ENCODE data around the gene RASL11A. TPM values are rescaled to one million over a fixed set of nuclear protein-coding genes. Genes with fewer than 3 reads are reported as not detected.
"Not testable (repeated sequence)": the region's sequence is repeated elsewhere in the genome, so short reads cannot be mapped to it uniquely, and the experiment has no call there.

The RASL11A gene
- total RNA-seq, 1 donor from 2014 or later: 1.8 TPM

- DNase-seq (ENCODE audit: low read depth): no peak
These were observed 25.9 kb downstream of the RASL11A start for GRCh38 chr13:27296496-27296895.

GRCh38 chr13:27298849-27299248, 28.2 kb downstream of the RASL11A start:
- no peak overlapping the region for H3K4me3 ChIP-seq (ENCODE audit: low read depth, low read length)
- no peak for TF ChIP-seq CTCF (conservative IDR thresholded peaks at IDR 0.05; ENCODE audit: low read depth, low read length)
- no peak for DNase-seq (ENCODE audit: low read depth)

More at GRCh38 chr13:27296496-27296895, 25.9 kb downstream of the RASL11A start:
- no peak overlapping the region for H3K4me3 ChIP-seq (ENCODE audit: low read depth, low read length)
- no peak for TF ChIP-seq CTCF (conservative IDR thresholded peaks at IDR 0.05; ENCODE audit: low read depth, low read length)

GRCh38 chr13:27300406-27300805, 29.8 kb downstream of the RASL11A start:
- H3K4me3 ChIP-seq (ENCODE audit: low read depth, low read length); DNase-seq (ENCODE audit: low read depth): not testable (repeated sequence)

GRCh38 chr13:27300941-27301586, 30.4 kb downstream of the RASL11A start:
- DNase-seq (ENCODE audit: low read depth): no peak
- no peak for TF ChIP-seq CTCF (conservative IDR thresholded peaks at IDR 0.05; ENCODE audit: low read depth, low read length)
- H3K4me3 ChIP-seq (ENCODE audit: low read depth, low read length): no peak overlapping the region

GRCh38 chr13:27302643-27303262, 32.1 kb downstream of the RASL11A start:
- no peak for DNase-seq (ENCODE audit: low read depth)
- no peak for TF ChIP-seq CTCF (conservative IDR thresholded peaks at IDR 0.05; ENCODE audit: low read depth, low read length)
- no peak overlapping the region for H3K4me3 ChIP-seq (ENCODE audit: low read depth, low read length)

- no peak for DNase-seq (ENCODE audit: low read depth)
- H3K4me3 ChIP-seq (ENCODE audit: low read depth, low read length): no peak overlapping the region
- no peak for TF ChIP-seq CTCF (conservative IDR thresholded peaks at IDR 0.05; ENCODE audit: low read depth, low read length)
These were observed 33.5 kb downstream of the RASL11A start for GRCh38 chr13:27304099-27304498.

GRCh38 chr13:27304611-27305010, 34.0 kb downstream of the RASL11A start:
- no peak for TF ChIP-seq CTCF (conservative IDR thresholded peaks at IDR 0.05; ENCODE audit: low read depth, low read length)
- no peak for DNase-seq (ENCODE audit: low read depth)

More at GRCh38 chr13:27304611-27305010, 34.0 kb downstream of the RASL11A start:
- H3K4me3 ChIP-seq (ENCODE audit: low read depth, low read length): no peak overlapping the region

Data from epithelial cell of proximal tubule (primary cell).